DOHH2 (cell line): Measurements from ENCODE around the gene FAM200C.

Source experiments
- H3F3A ChIP-seq: fragments of 200-600 bp; sonication (generic), shearing (Covaris generic); 2 replicates; pipeline ENCODE4 v1.6.0; 2016; ENCODE audit warnings: antibody characterized with exemption, mild to moderate bottlenecking; ENCODE audit not compliant: control insufficient read depth, insufficient read depth
- H3K27ac ChIP-seq: fragments of 200-600 bp; sonication (generic); 2 replicates; pipeline ENCODE4 v1.5.1; 2014; ENCODE audit warnings: low read depth, mild to moderate bottlenecking, low read length, moderate library complexity
- H3K27me3 ChIP-seq: fragments of 200-600 bp; sonication (generic); 2 replicates; pipeline ENCODE4 v1.6.1; 2014; ENCODE audit warnings: mild to moderate bottlenecking, low read length, mixed read lengths; ENCODE audit not compliant: control insufficient read depth
- H3K36me3 ChIP-seq: fragments of 200-600 bp; sonication (generic); 2 replicates; pipeline ENCODE4 v1.6.1; 2014; ENCODE audit warnings: mild to moderate bottlenecking, low read length, moderate library complexity, mixed read lengths; ENCODE audit not compliant: control insufficient read depth
- H3K4me1 ChIP-seq: fragments of 200-600 bp; sonication (generic); 2 replicates; pipeline ENCODE4 v1.6.1; 2014; ENCODE audit warnings: mild to moderate bottlenecking, low read length, mixed read lengths; ENCODE audit not compliant: control insufficient read depth
- H3K4me2 ChIP-seq: fragments of 200-600 bp; sonication (generic); 2 replicates; pipeline ENCODE4 v1.6.0; 2014; ENCODE audit warnings: mild to moderate bottlenecking, low read length, moderate library complexity
- H3K4me3 ChIP-seq: fragments of 200-600 bp; sonication (generic); 2 replicates; pipeline ENCODE4 v1.5.1; 2014; ENCODE audit warnings: mild to moderate bottlenecking, low read length, mixed read lengths
- H3K79me2 ChIP-seq: fragments of 200-600 bp; sonication (generic); 2 replicates; pipeline ENCODE4 v1.6.1; 2014; ENCODE audit warnings: mild to moderate bottlenecking, low read length, mixed read lengths; ENCODE audit not compliant: control insufficient read depth
- H3K9me2 ChIP-seq: fragments of 200-600 bp; sonication (generic); replicated peaks from 2 replicates; pipeline ENCODE4 v1.6.1; 2014; ENCODE audit warnings: mild to moderate bottlenecking, low read length, mixed read lengths; ENCODE audit not compliant: control insufficient read depth
- H3K9me3 ChIP-seq: fragments of 200-600 bp; sonication (generic); 2 replicates; pipeline ENCODE4 v1.6.1; 2014; ENCODE audit warnings: antibody characterized with exemption, low read length, mixed read lengths; ENCODE audit not compliant: control insufficient read depth, insufficient read depth
- H4K20me1 ChIP-seq: fragments of 200-600 bp; sonication (generic); 2 replicates; pipeline ENCODE4 v1.6.0; 2014; ENCODE audit warnings: low read depth, mild to moderate bottlenecking, antibody characterized with exemption, low read length, moderate library complexity; ENCODE audit not compliant: control insufficient read depth, insufficient read depth
- CTCF ChIP-seq: fragments of 200-600 bp; sonication (generic); IDR thresholded peaks from one replicate; pipeline ENCODE4 v1.5.1; 2014; ENCODE audit warnings: antibody characterized with exemption, mild to moderate bottlenecking, low read depth, low read length; ENCODE audit not compliant: poor library complexity, severe bottlenecking
- EZH2phosphoT487 ChIP-seq: fragments of 200-600 bp; sonication (generic); IDR thresholded peaks from 2 replicates; pipeline ENCODE4 v1.6.1; 2017; ENCODE audit warnings: borderline replicate concordance, mild to moderate bottlenecking, antibody characterized with exemption, low read length, moderate library complexity, mixed read lengths

Gene FAM200C

GRCh38 chr5:160371294-160371693 is 28.6 kb downstream of the FAM200C start:
- no peak overlapping the region for H3K4me3 ChIP-seq
- H3K4me2 ChIP-seq = no peak overlapping the region
- no peaks in the 10 kb centered on the region for H3K9me2 ChIP-seq
- peaks cover 5% of the 10 kb centered on the region; the same call in 1 of the 2 replicates for H3K4me1 ChIP-seq
- no peaks in the 10 kb centered on the region for H3F3A ChIP-seq
- no peaks in the 10 kb centered on the region for H3K79me2 ChIP-seq
- H3K27ac ChIP-seq = no peak overlapping the region
- TF ChIP-seq CTCF (no peak), EZH2phosphoT487 (no peak)
- no peaks in the 10 kb centered on the region for H4K20me1 ChIP-seq
- H3K27me3 ChIP-seq = peaks cover 26% of the 10 kb centered on the region
- no peaks in the 10 kb centered on the region for H3K9me3 ChIP-seq
- no peaks in the 10 kb centered on the region for H3K36me3 ChIP-seq

GRCh38 chr5:160370713-160371034 is 29.2 kb downstream of the FAM200C start:
- Histone ChIP-seq H3K27me3 (peaks cover 24% of the 10 kb centered on the region), H3K4me3 (no peak overlapping the region)
- no peak for TF ChIP-seq EZH2phosphoT487
- TF ChIP-seq CTCF = no peak

GRCh38 chr5:160369990-160370712 is 29.7 kb downstream of the FAM200C start, which contains the start of gene C1QTNF2:
TSS of gene C1QTNF2 (minus strand) at chr5:160370626. CDS start at chr5:160355011, 15,615 bp downstream.
- TF ChIP-seq EZH2phosphoT487 (no peak), CTCF (no peak)
- H3K4me1 ChIP-seq = peaks cover 5% of the 10 kb centered on the region; the same call in 1 of the 2 replicates
- H3K4me2 ChIP-seq = peak within 1 kb of the TSS; percentile 40
- H3K9me2 ChIP-seq = no peaks in the 10 kb centered on the region
- peak within 1 kb of the TSS; percentile 39; the same call in 1 of the 2 replicates for H3K4me3 ChIP-seq
- H3K27ac ChIP-seq = no peak within 1 kb of the TSS
- H3K79me2 ChIP-seq = no peaks in the 10 kb centered on the region
- H3K27me3 ChIP-seq = peaks cover 20% of the 10 kb centered on the region
- no peaks in the 10 kb centered on the region for H3K36me3 ChIP-seq
- no peaks in the 10 kb centered on the region for H3K9me3 ChIP-seq
- H3F3A ChIP-seq = no peaks in the 10 kb centered on the region
- no peaks in the 10 kb centered on the region for H4K20me1 ChIP-seq

More at GRCh38 chr5:160370713-160371034, 29.2 kb downstream of the FAM200C start:
- Histone ChIP-seq H3K9me2 (no peaks in the 10 kb centered on the region), H4K20me1 (no peaks in the 10 kb centered on the region), H3K4me2 (peak overlapping the region; percentile 40), H3K9me3 (no peaks in the 10 kb centered on the region), H3K79me2 (no peaks in the 10 kb centered on the region), H3K27ac (no peak overlapping the region), H3K36me3 (no peaks in the 10 kb centered on the region), H3K4me1 (peaks cover 5% of the 10 kb centered on the region; the same call in 1 of the 2 replicates), H3F3A (no peaks in the 10 kb centered on the region)
